Panc1 (cell line): ENCODE results near the gene YWHAH. TPM values are rescaled to one million over a fixed set of nuclear protein-coding genes. Genes with fewer than 3 reads are reported as not detected.

Experiments
- ATAC-seq: fragments of 200-7000 bp; cut with Tn5 transposase; 2 replicates; pipeline ENCODE4 v1.9.1; 2020; ENCODE audit warnings: mild to moderate bottlenecking, moderate library complexity
- BruUV-seq: library from RNA; stranded (reverse); fragments of 400-500 nt; replicated peaks from 2 replicates; lab custom pipeline; 2021; lab: Mats Ljungman, UMichigan
- CTCF ChIA-PET: fragments of 300-600 bp; sonication (Branson Sonifier 250); formaldehyde crosslinking; loops from one replicate; lab custom pipeline; 2022; ENCODE audit warnings: antibody characterized with exemption; lab: Charles Lee
- POLR2A ChIA-PET: fragments of 300-600 bp; sonication (Branson Sonifier 250); formaldehyde crosslinking; loops from one replicate; lab custom pipeline; 2022; ENCODE audit warnings: antibody characterized with exemption; lab: Charles Lee
- DNase-seq: peaks from one replicate; pipeline ENCODE4 v3.0.0-alpha.2; 2010; ENCODE audit warnings: low read depth, low spot score
- H3K27ac ChIP-seq: 2 replicates; pipeline ENCODE4 v1.5.1; 2011; ENCODE audit warnings: mild to moderate bottlenecking, low read length, inconsistent platforms
- H3K27me3 ChIP-seq: fragments of 200-500 bp; sonication (Bioruptor generic); 2 replicates; pipeline ENCODE4 v1.6.0; 2014; ENCODE audit warnings: low read length, inconsistent platforms; ENCODE audit not compliant: control insufficient read depth, insufficient read depth
- H3K36me3 ChIP-seq: fragments of 200-500 bp; sonication (Bioruptor generic); 2 replicates; pipeline ENCODE4 v1.5.1; 2014; ENCODE audit warnings: inconsistent platforms, mild to moderate bottlenecking, low read length, moderate library complexity; ENCODE audit not compliant: control insufficient read depth, insufficient read depth
- H3K4me1 ChIP-seq: 2 replicates; pipeline ENCODE4 v1.5.1; 2011; ENCODE audit warnings: inconsistent platforms, mild to moderate bottlenecking, low read length, moderate library complexity; ENCODE audit not compliant: control insufficient read depth, insufficient read depth
- H3K4me3 ChIP-seq, 2 experiments: 2 replicates each; pipeline ENCODE4 v1.5.1; 2011 to 2012; ENCODE audit warnings: low read depth in 2 of 2, low read length in 2 of 2, mild to moderate bottlenecking in 2 of 2, inconsistent platforms in 1 of 2, moderate library complexity in 1 of 2
- H3K9me3 ChIP-seq: fragments of 200-500 bp; sonication (Bioruptor generic); 2 replicates; pipeline ENCODE4 v1.5.1; 2014; ENCODE audit warnings: low read depth, mild to moderate bottlenecking, inconsistent platforms, low read length, moderate library complexity; ENCODE audit not compliant: control insufficient read depth, insufficient read depth
- POLR2AphosphoS5 ChIP-seq: IDR thresholded peaks from 2 replicates; pipeline ENCODE4 v1.6.1; 2012; ENCODE audit warnings: mild to moderate bottlenecking, low read depth, low read length, moderate library complexity
- SIN3A ChIP-seq: IDR thresholded peaks from 2 replicates; pipeline ENCODE4 v1.6.1; 2012; ENCODE audit warnings: low read depth, mild to moderate bottlenecking, low read length, moderate library complexity, borderline replicate concordance; ENCODE audit not compliant: insufficient read depth
- TCF7L2 ChIP-seq: IDR thresholded peaks from 2 replicates; pipeline ENCODE4 v1.6.1; 2011; ENCODE audit warnings: mild to moderate bottlenecking, low read depth, low read length, inconsistent platforms
- in situ Hi-C: cut with HindIII; loops from 2 replicates; pipeline ENCODE4 v1.10.0; 2016; ENCODE audit warnings: low sequenced_read_pairs, low pct_unique_long_range_greater_than_20kb
- intact Hi-C: fragments of 100-400 bp; cut with micrococcal nuclease; formaldehyde crosslinking; loops from one replicate; pipeline ENCODE4 v1.10.0; 2022; ENCODE audit not compliant: unreplicated experiment
- total RNA-seq: library from RNA; stranded (reverse); gene quantifications from one replicate; pipeline ENCODE4 v1.2.1, GENCODE V29; 2021; ENCODE audit not compliant: unreplicated experiment
- TF ChIP-seq, protein P1 (sequence below), 2 experiments: IDR thresholded peaks; 2 replicates each; pipeline ENCODE4 v1.6.1; 2011 to 2012; ENCODE audit warnings: low read depth in 2 of 2, control low read depth in 1 of 2, low read length in 1 of 2, mild to moderate bottlenecking in 1 of 2, moderate library complexity in 1 of 2; ENCODE audit not compliant: insufficient read depth in 1 of 2
- TF ChIP-seq, protein P2 (sequence below): fragments of 450-650 bp; IDR thresholded peaks from 2 replicates; pipeline ENCODE4 v1.5.1; 2017; ENCODE audit warnings: mild to moderate bottlenecking

The YWHAH gene
- total RNA-seq, 1 experiment from 2014 or later: 138 TPM

DNA sequence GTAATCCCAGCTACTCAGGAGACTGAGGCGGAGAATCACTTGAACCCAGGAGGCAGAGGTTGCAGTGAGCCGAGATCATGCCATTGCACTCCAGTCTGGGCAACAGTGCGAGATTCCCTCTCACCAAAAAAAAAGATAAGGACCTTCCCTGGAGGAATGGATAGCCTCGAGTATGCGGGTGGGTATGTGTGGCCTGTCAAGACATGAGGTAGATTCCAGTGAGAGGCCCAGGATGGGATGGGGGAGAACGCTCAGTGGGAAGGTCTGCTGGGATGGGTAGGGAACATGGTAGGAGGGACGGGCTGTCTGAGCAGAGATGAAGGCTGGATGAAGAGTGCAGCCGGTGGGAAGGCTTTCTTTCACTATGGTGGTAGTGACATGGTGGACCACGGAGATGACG, 39.0 kb upstream of the YWHAH start:
- intact Hi-C loops: no loop called here
- H3K4me1 ChIP-seq: no peaks in the 10 kb centered on the region
- no peak for TF ChIP-seq POLR2AphosphoS5
- TF ChIP-seq, protein P1, sequence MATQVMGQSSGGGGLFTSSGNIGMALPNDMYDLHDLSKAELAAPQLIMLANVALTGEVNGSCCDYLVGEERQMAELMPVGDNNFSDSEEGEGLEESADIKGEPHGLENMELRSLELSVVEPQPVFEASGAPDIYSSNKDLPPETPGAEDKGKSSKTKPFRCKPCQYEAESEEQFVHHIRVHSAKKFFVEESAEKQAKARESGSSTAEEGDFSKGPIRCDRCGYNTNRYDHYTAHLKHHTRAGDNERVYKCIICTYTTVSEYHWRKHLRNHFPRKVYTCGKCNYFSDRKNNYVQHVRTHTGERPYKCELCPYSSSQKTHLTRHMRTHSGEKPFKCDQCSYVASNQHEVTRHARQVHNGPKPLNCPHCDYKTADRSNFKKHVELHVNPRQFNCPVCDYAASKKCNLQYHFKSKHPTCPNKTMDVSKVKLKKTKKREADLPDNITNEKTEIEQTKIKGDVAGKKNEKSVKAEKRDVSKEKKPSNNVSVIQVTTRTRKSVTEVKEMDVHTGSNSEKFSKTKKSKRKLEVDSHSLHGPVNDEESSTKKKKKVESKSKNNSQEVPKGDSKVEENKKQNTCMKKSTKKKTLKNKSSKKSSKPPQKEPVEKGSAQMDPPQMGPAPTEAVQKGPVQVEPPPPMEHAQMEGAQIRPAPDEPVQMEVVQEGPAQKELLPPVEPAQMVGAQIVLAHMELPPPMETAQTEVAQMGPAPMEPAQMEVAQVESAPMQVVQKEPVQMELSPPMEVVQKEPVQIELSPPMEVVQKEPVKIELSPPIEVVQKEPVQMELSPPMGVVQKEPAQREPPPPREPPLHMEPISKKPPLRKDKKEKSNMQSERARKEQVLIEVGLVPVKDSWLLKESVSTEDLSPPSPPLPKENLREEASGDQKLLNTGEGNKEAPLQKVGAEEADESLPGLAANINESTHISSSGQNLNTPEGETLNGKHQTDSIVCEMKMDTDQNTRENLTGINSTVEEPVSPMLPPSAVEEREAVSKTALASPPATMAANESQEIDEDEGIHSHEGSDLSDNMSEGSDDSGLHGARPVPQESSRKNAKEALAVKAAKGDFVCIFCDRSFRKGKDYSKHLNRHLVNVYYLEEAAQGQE (IDR thresholded peaks at IDR 0.05; ENCODE audit: insufficient read depth in 1 of 2, low read depth in 2 of 2, low read length in 1 of 2): no peak
- TF ChIP-seq SIN3A: no peak
- TF ChIP-seq, protein P2, sequence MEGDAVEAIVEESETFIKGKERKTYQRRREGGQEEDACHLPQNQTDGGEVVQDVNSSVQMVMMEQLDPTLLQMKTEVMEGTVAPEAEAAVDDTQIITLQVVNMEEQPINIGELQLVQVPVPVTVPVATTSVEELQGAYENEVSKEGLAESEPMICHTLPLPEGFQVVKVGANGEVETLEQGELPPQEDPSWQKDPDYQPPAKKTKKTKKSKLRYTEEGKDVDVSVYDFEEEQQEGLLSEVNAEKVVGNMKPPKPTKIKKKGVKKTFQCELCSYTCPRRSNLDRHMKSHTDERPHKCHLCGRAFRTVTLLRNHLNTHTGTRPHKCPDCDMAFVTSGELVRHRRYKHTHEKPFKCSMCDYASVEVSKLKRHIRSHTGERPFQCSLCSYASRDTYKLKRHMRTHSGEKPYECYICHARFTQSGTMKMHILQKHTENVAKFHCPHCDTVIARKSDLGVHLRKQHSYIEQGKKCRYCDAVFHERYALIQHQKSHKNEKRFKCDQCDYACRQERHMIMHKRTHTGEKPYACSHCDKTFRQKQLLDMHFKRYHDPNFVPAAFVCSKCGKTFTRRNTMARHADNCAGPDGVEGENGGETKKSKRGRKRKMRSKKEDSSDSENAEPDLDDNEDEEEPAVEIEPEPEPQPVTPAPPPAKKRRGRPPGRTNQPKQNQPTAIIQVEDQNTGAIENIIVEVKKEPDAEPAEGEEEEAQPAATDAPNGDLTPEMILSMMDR: no peak
- TF ChIP-seq TCF7L2: no peak
- ATAC-seq (no peak), DNase-seq (no peak)
- ChIA-PET POLR2A (no interaction called here), CTCF (interaction anchor here (0.5 kb wide), 1 partner anchor 24 kb away, joined by 3 read pairs; no protein-coding TSS in a partner anchor)
- H3K27ac ChIP-seq: no peak overlapping the region
- BruUV-seq: no TSS peak
- no peak overlapping the region for H3K4me3 ChIP-seq
- H3K27me3 ChIP-seq: no peaks in the 10 kb centered on the region
- no peaks in the 10 kb centered on the region for H3K36me3 ChIP-seq
- in situ Hi-C loops: no loop called here
- H3K9me3 ChIP-seq: no peaks in the 10 kb centered on the region

DNA sequence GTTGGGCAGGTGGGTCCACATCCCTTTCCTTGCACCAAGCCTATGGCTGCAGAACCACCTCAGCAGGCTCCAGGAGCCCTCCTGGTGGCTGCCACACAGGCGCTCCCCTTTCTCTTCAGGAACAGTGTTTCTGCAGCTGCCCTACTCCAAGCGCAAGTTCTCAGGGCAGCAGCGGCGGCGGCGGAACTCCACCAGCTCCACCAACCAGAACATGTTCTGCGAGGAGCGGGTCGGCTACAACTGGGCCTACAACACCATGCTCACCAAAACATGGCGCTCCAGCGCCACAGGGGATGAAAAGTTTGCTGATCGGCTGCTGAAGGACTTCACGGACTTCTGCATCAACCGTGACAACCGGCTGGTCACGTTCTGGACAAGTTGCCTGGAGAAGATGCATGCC, 38.2 kb upstream of the YWHAH start:
- Histone ChIP-seq H3K9me3 (no peaks in the 10 kb centered on the region), H3K4me3 (no peak overlapping the region), H3K27me3 (no peaks in the 10 kb centered on the region), H3K36me3 (no peaks in the 10 kb centered on the region), H3K4me1 (no peaks in the 10 kb centered on the region), H3K27ac (no peak overlapping the region)
- intact Hi-C loops (no loop called here), in situ Hi-C loops (no loop called here)
- CTCF ChIA-PET: no interaction called here
- no TSS peak for BruUV-seq
- POLR2A ChIA-PET: no interaction called here
- TF ChIP-seq, protein P1 (IDR thresholded peaks at IDR 0.05; ENCODE audit: insufficient read depth in 1 of 2, low read depth in 2 of 2, low read length in 1 of 2): no peak
- TF ChIP-seq POLR2AphosphoS5 (no peak), SIN3A (no peak), TCF7L2 (no peak)
- TF ChIP-seq, protein P2: no peak
- no peak for DNase-seq
- ATAC-seq: no peak
